Common myeloid progenitor, CD34-positive (primary cell): ENCODE measurements around the gene NUDT13.

ENCODE experiments used
- CTCF ChIA-PET: fragments of 350-600 bp; sonication (Branson Sonifier 250); formaldehyde crosslinking; loops from one replicate; lab custom pipeline; 2021; ENCODE audit warnings: antibody characterized with exemption; lab: Charles Lee
- POLR2A ChIA-PET: fragments of 350-600 bp; sonication (Branson Sonifier 250); formaldehyde crosslinking; loops from one replicate; lab custom pipeline; 2021; ENCODE audit warnings: antibody characterized with exemption; lab: Charles Lee
- DNase-seq, 3 donors: peaks; one replicate each; pipeline versions ENCODE4 v3.0.0 to v3.0.0-alpha.2; 2013
- H3K27ac ChIP-seq, 2 experiments: 1 replicate in 1 of 2; 2 replicates in 1 of 2; pipeline ENCODE4 v1.7.0; 2013; ENCODE audit warnings: inconsistent platforms in 2 of 2, low read length in 2 of 2, mild to moderate bottlenecking in 2 of 2, low read depth in 1 of 2, moderate library complexity in 1 of 2; ENCODE audit not compliant: severe bottlenecking in 2 of 2, insufficient read depth in 1 of 2, poor library complexity in 1 of 2
- H3K27me3 ChIP-seq, 5 experiments: replicated peaks in 2 of 5; 1 replicate in 3 of 5; 2 replicates in 2 of 5; pipeline versions ENCODE4 v1.6.1 to v1.7.0; 2013; ENCODE audit warnings: low read length in 4 of 5, mild to moderate bottlenecking in 2 of 5, moderate library complexity in 2 of 5, inconsistent platforms in 1 of 5; ENCODE audit not compliant: insufficient read depth in 5 of 5, control insufficient read depth in 4 of 5
- H3K36me3 ChIP-seq, 4 experiments: 1 replicate in 2 of 4; 2 replicates in 2 of 4; pipeline versions ENCODE4 v1.6.1 to v1.7.0; 2013; ENCODE audit warnings: low read length in 3 of 4, control low read depth in 1 of 4, mild to moderate bottlenecking in 1 of 4; ENCODE audit not compliant: control insufficient read depth in 4 of 4, insufficient read depth in 4 of 4
- H3K4me1 ChIP-seq, 4 experiments: 1 replicate in 3 of 4; 2 replicates in 1 of 4; pipeline versions ENCODE4 v1.6.1 to v1.7.1; 2013; ENCODE audit warnings: low read length in 3 of 4, mild to moderate bottlenecking in 3 of 4, control low read depth in 1 of 4, inconsistent platforms in 1 of 4, moderate library complexity in 1 of 4; ENCODE audit not compliant: control insufficient read depth in 4 of 4, insufficient read depth in 4 of 4; ENCODE audit errors: control extremely low read depth in 1 of 4
- H3K4me3 ChIP-seq, 7 experiments: 1 replicate in 4 of 7; 2 replicates in 3 of 7; pipeline versions ENCODE4 v1.5.1 to v1.7.0; 2013; ENCODE audit warnings: mild to moderate bottlenecking in 7 of 7, low read length in 6 of 7, moderate library complexity in 6 of 7, inconsistent platforms in 2 of 7, low read depth in 2 of 7, control low read depth in 1 of 7; ENCODE audit not compliant: insufficient read depth in 4 of 7, control insufficient read depth in 1 of 7; ENCODE audit errors: extremely low read depth in 1 of 7
- H3K9me3 ChIP-seq, 5 experiments: 1 replicate in 4 of 5; 2 replicates in 1 of 5; pipeline versions ENCODE4 v1.6.1 to v1.7.1; 2013; ENCODE audit warnings: low read length in 4 of 5, mild to moderate bottlenecking in 2 of 5, inconsistent platforms in 1 of 5, low read depth in 1 of 5, moderate library complexity in 1 of 5; ENCODE audit not compliant: control insufficient read depth in 4 of 5, insufficient read depth in 2 of 5; ENCODE audit errors: control extremely low read depth in 1 of 5
- WGBS: methylation state at CpG from one replicate; pipeline ENCODE4 v1.1.5; 2013; ENCODE audit not compliant: insufficient coverage; 5-methylcytosine and 5-hydroxymethylcytosine counted together

Gene NUDT13

DNA sequence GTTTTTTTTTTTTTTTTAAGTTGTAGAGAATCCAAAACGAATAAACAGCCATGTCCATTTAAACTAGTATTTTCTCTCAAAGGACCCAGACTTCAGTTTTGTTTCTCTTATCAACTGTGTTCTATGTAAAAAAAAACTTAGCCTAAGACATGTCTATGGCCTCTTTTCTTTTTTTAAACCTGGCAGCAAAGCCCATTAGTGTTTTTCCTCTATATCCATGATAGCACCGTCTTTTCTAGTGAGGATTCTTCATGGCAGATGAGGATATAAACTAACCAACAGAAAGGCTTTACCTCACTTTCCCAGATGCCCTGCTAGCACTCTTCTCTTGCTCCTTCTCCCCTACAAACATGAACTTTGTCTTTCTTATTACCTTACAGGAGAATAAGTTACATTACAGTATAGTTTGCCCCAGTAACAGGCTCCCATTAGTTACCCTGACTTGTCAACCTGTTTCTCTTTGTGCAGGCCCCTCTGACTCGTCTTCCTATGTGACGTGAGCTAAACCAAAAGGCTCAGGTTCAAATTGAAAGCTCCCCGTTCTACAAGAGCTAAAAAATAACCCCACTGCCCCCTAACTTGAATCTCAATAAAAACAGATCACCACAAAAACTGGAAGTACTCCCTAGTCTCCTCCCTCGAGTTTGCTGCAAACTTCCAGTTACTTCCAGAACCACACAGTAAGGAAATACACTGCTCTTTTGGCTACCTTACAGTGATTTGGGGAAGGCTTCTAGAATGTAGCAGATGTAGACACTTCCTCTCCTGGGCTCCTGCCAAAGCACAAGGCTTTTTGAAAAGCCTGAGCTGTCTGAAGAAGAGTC is 33.7 kb upstream of the NUDT13 start:
- Histone ChIP-seq H3K27ac (peak overlapping the region in 1 of 2 experiments; percentile 51), H3K27me3 (no peaks in the 10 kb centered on the region), H3K4me3 (peak overlapping the region in 2 of 7 experiments; percentile 48 to 49), H3K9me3 (no peaks in the 10 kb centered on the region), H3K4me1 (peaks cover 0 to 15% (median 8%) of the 10 kb centered on the region in 4 experiments), H3K36me3 (peaks cover 0 to 16% (median 7%) of the 10 kb centered on the region in 4 experiments)
- 53% methylated on average over 4 of the region's 6 CpGs for whole genome bisulfite sequencing
- POLR2A ChIA-PET: interaction anchor here (0.9 kb wide), 1 partner anchor 19 kb away, joined by 3 read pairs; no protein-coding TSS in a partner anchor
- DNase-seq: peak; percentile 31 to 66 (median 62)
- CTCF ChIA-PET: interaction anchor here (0.7 to 2.2 kb wide), 5 partner anchors 8 to 19 kb away, joined by 3 to 8 read pairs (median 4); no protein-coding TSS in a partner anchor

DNA sequence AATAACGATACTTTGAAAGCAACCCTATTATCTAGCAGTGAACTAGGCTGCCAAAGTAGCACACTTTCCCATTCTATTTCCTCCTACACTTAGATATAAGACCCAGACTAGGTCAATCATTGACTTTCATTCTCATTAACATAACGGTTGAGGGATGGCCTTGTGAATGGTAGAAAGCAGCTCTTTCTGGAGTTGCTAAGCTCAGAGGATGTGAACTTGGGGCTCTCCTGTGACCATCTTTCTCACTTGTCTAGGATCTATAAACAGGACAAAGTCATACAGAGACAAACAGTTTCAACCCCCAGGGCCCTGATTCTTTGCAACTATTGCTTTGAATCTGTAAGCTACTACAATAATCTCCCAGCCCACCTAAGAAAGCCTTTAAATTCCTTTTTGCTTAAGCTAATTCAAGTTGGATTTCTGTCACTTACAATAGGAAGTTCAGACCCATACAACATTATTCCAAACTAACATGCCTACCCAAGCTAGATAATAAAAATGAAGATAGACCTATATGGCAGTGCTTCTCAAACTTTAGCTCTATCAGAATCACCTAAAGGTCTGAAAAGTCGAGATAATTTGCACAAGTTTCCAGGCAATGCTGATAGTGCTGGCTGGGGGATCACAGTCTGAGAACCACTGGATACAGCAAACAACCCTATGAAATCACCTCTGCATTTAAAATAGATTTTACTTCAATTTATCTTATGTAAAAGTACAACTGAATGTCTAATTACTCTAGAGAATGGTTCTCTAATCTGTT is 30.3 kb upstream of the NUDT13 start:
- WGBS: 100% methylated on average over 1 of the region's 3 CpGs
- CTCF ChIA-PET: interaction anchor here (0.9 to 1.0 kb wide), 2 partner anchors 14 to 17 kb away, joined by 3 read pairs; no protein-coding TSS in a partner anchor

DNA sequence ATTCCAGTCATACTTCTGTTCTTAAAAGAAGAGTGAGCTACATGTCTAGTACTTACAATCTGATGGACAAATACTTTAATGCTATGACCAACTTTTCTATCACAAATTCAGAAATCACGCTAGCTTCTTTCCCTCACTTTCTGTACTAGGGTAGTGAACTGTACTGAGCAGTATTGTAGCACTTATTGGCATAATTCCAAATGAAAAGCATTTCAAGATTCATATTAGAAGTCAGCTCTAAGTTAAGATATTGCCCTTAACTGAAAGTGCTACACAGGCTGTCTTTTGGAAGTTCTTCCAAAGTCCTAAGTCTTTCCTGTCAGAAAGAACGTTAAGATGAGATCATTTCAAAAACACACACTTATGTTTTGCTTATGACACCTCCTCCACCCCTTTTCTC is 27.0 kb upstream of the NUDT13 start:
- no peak for DNase-seq
- H3K36me3 ChIP-seq: peaks cover 0 to 2% (median 0%) of the 10 kb centered on the region in 4 experiments
- no peak overlapping the region for H3K4me3 ChIP-seq
- no peaks in the 10 kb centered on the region for H3K4me1 ChIP-seq
- 63% methylated on average over 1 of the region's 2 CpGs for WGBS
- CTCF ChIA-PET: interaction anchor here (1.7 to 2.9 kb wide), 2 partner anchors 12 to 16 kb away, joined by 4 to 11 read pairs; no protein-coding TSS in a partner anchor
- no peak overlapping the region for H3K27ac ChIP-seq
- no peaks in the 10 kb centered on the region for H3K27me3 ChIP-seq
- H3K9me3 ChIP-seq: no peaks in the 10 kb centered on the region
- POLR2A ChIA-PET: no interaction called here

More for the DNA sequence above, 30.3 kb upstream of the NUDT13 start:
- H3K4me3 ChIP-seq: no peak overlapping the region
- no peaks in the 10 kb centered on the region for H3K27me3 ChIP-seq
- peaks cover 0 to 15% (median 8%) of the 10 kb centered on the region in 4 experiments for H3K4me1 ChIP-seq
- POLR2A ChIA-PET: no interaction called here
- H3K27ac ChIP-seq: no peak overlapping the region
- DNase-seq: no peak
- H3K36me3 ChIP-seq: no peaks in the 10 kb centered on the region
- no peaks in the 10 kb centered on the region for H3K9me3 ChIP-seq

- Histone ChIP-seq H3K9me3 (no peaks in the 10 kb centered on the region), H3K36me3 (peaks cover 0 to 2% (median 0%) of the 10 kb centered on the region in 4 experiments), H3K4me3 (no peak overlapping the region), H3K27ac (no peak overlapping the region), H3K4me1 (no peaks in the 10 kb centered on the region), H3K27me3 (no peaks in the 10 kb centered on the region)
- no peak for DNase-seq
- ChIA-PET POLR2A (no interaction called here), CTCF (interaction anchor here (0.6 to 2.9 kb wide), 4 partner anchors 11 to 431 kb away, joined by 3 to 11 read pairs (median 4); no protein-coding TSS in a partner anchor)
- WGBS: 80% methylated on average over 1 of the region's 5 CpGs
Measured at GRCh38 chr10:73084209-73084608, 26.0 kb upstream of the NUDT13 start.

GRCh38 chr10:73086816-73087215 is 23.4 kb upstream of the NUDT13 start:
- DNase-seq: no peak
- no CpG with 5 or more reads among the region's 4 CpGs for WGBS
- H3K27ac ChIP-seq: no peak overlapping the region
- peaks cover 0 to 2% (median 0%) of the 10 kb centered on the region in 4 experiments for H3K36me3 ChIP-seq
- H3K9me3 ChIP-seq: no peaks in the 10 kb centered on the region
- H3K4me1 ChIP-seq: no peaks in the 10 kb centered on the region
- no peak overlapping the region for H3K4me3 ChIP-seq
- CTCF ChIA-PET: no interaction called here
- POLR2A ChIA-PET: no interaction called here
- no peaks in the 10 kb centered on the region for H3K27me3 ChIP-seq

- H3K27ac ChIP-seq: no peak overlapping the region
- ChIA-PET POLR2A (no interaction called here), CTCF (interaction anchor here (1.0 kb wide), 1 partner anchor 9 kb away, joined by 3 read pairs; the partner anchor contains the start of gene P4HA1)
- no peaks in the 10 kb centered on the region for H3K4me1 ChIP-seq
- H3K27me3 ChIP-seq: no peaks in the 10 kb centered on the region
- no peak overlapping the region for H3K4me3 ChIP-seq
- H3K36me3 ChIP-seq: peaks cover 0 to 2% (median 0%) of the 10 kb centered on the region in 4 experiments
- H3K9me3 ChIP-seq: no peaks in the 10 kb centered on the region
- DNase-seq: no peak
Measured at GRCh38 chr10:73088304-73088703, 22.0 kb upstream of the NUDT13 start.
